ENCODE data around the gene IL17B. TPM values are rescaled to one million over a fixed set of nuclear protein-coding genes. Genes with fewer than 3 reads are reported as not detected.

Gene IL17B
- total and polyA plus RNA-seq, 2 of the 13 experiments (the other 11 are each of a cell fraction or from before 2014, with no cell fraction given) = 0.29 to 2.6 TPM

DNA sequence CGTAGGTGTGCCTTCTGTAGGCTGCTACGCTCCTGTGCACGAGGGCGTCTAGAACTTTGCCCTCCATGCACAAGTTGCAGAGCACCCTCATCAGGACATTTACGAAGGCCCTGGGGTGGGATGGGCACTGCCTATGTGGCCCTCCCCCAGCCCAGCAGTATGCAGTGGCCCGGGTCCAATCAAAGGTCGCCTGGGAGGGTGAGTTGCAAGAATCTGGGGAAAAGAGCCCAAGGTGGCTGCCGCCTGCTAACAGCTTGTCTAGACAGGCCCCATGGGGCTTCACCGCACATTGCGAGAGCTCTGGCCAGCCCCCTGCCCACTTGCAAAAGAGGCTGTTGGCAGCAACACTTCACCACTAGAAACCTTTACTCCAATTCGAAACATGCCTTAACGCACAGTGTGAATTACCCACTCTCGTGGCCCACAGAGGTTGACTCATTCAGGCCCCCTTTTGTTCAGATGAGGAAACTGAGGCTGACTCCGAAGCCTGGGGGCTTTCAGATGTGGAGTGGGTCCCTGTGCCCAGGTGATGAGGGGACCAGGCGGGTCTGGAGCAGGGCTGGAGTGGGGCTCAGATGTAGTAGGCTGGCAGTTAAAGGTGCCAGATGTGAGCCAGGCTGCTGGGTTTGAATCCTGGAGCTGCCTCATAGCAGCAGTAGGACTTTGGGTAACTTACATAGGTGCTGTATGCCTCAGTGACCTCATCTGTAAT, 31.8 kb upstream of the IL17B start (continued):
- peak; percentile 27; the same call in 1 of the 2 replicates for TF ChIP-seq ZNF281 (CRISPR knock-in tag; IDR thresholded peaks at IDR 0.05; ENCODE audit: borderline replicate concordance)
- TF ChIP-seq, protein P1, sequence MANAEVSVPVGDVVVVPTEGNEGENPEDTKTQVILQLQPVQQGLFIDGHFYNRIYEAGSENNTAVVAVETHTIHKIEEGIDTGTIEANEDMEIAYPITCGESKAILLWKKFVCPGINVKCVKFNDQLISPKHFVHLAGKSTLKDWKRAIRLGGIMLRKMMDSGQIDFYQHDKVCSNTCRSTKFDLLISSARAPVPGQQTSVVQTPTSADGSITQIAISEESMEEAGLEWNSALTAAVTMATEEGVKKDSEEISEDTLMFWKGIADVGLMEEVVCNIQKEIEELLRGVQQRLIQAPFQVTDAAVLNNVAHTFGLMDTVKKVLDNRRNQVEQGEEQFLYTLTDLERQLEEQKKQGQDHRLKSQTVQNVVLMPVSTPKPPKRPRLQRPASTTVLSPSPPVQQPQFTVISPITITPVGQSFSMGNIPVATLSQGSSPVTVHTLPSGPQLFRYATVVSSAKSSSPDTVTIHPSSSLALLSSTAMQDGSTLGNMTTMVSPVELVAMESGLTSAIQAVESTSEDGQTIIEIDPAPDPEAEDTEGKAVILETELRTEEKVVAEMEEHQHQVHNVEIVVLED (CRISPR knock-in tag; IDR thresholded peaks at IDR 0.05; ENCODE audit: borderline replicate concordance) = peak; percentile 21; the same call in 1 of the 2 replicates
- no peak for TF ChIP-seq MXD1 (CRISPR knock-in tag; IDR thresholded peaks at IDR 0.05)
- no peak; the same call in 1 of the 2 replicates for TF ChIP-seq ZNF598 (CRISPR knock-in tag; IDR thresholded peaks at IDR 0.05; ENCODE audit: borderline replicate concordance)
- TF ChIP-seq HDAC2 (CRISPR knock-in tag; IDR thresholded peaks at IDR 0.05) = no peak
- TF ChIP-seq, protein P2, sequence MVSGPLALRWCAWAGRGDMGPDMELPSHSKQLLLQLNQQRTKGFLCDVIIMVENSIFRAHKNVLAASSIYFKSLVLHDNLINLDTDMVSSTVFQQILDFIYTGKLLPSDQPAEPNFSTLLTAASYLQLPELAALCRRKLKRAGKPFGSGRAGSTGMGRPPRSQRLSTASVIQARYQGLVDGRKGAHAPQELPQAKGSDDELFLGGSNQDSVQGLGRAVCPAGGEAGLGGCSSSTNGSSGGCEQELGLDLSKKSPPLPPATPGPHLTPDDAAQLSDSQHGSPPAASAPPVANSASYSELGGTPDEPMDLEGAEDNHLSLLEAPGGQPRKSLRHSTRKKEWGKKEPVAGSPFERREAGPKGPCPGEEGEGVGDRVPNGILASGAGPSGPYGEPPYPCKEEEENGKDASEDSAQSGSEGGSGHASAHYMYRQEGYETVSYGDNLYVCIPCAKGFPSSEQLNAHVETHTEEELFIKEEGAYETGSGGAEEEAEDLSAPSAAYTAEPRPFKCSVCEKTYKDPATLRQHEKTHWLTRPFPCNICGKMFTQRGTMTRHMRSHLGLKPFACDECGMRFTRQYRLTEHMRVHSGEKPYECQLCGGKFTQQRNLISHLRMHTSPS (CRISPR knock-in tag; IDR thresholded peaks at IDR 0.05; ENCODE audit: low read depth) = 0 out of 2 replicates have a peak, but pooled peaks have one; percentile 43
- TF ChIP-seq HNRNPH1 (optimal IDR thresholded peaks at IDR 0.05; ENCODE audit: low read depth, low read length) = no peak
- TF ChIP-seq ESRRA (CRISPR knock-in tag; IDR thresholded peaks at IDR 0.05; ENCODE audit: low read depth) = peak; percentile 28; the same call in 1 of the 2 replicates
- TF ChIP-seq, protein P3, sequence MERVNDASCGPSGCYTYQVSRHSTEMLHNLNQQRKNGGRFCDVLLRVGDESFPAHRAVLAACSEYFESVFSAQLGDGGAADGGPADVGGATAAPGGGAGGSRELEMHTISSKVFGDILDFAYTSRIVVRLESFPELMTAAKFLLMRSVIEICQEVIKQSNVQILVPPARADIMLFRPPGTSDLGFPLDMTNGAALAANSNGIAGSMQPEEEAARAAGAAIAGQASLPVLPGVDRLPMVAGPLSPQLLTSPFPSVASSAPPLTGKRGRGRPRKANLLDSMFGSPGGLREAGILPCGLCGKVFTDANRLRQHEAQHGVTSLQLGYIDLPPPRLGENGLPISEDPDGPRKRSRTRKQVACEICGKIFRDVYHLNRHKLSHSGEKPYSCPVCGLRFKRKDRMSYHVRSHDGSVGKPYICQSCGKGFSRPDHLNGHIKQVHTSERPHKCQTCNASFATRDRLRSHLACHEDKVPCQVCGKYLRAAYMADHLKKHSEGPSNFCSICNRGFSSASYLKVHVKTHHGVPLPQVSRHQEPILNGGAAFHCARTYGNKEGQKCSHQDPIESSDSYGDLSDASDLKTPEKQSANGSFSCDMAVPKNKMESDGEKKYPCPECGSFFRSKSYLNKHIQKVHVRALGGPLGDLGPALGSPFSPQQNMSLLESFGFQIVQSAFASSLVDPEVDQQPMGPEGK (CRISPR knock-in tag; IDR thresholded peaks at IDR 0.05) = peak; percentile 73
- TF ChIP-seq IKZF1 (IDR thresholded peaks at IDR 0.05) = no peak
- peak; percentile 75 for TF ChIP-seq ZNF687 (CRISPR knock-in tag; IDR thresholded peaks at IDR 0.05)
- 0 out of 2 replicates have a peak, but pooled peaks have one; percentile 32 for TF ChIP-seq RFX5 (IDR thresholded peaks at IDR 0.05; ENCODE audit: low read depth, low read length)
